Cardiac fibroblast (primary cell): Measurements from ENCODE around the gene NAV2.

Experiments
- DNase-seq, 2 donors: peaks; one replicate each; pipeline versions ENCODE4 v3.0.0 to v3.0.0-alpha.2; 2010; ENCODE audit warnings: low read depth in 2 of 2
- H3K4me3 ChIP-seq, 2 donors: replicated peaks in 1 of 2; 1 replicate in 1 of 2; 2 replicates in 1 of 2; pipeline ENCODE4 v1.5.1; 2011; ENCODE audit warnings: low read depth in 2 of 2, low read length in 2 of 2, mild to moderate bottlenecking in 2 of 2, moderate library complexity in 1 of 2
- TF ChIP-seq, protein P1 (sequence below): IDR thresholded peaks from one replicate; pipeline ENCODE4 v1.5.1; 2011; ENCODE audit warnings: low read depth, mild to moderate bottlenecking, low read length, inconsistent platforms

The NAV2 gene

DNA sequence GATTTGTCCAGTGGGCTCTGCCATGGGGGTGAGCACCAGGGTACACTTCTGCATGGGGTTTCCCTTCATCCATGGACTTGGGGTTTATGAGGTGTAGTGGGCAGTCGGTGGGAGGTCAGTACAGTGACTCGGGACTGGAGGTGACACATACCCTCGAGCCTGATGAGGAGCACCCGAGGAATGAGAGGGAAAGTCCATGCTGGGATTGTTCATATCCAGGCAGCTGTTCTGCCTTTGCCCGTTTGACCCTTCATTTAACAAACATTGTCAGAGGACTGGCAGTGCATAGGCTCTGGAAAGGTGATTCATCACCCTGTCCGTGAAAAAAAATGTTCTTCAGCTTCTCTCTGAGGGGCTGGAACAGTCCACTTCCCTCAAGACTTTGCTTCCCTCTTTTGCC lies 2.7 kb downstream of the NAV2 start:
- peak overlapping the region; percentile 69 to 82 for H3K4me3 ChIP-seq
- TF ChIP-seq, protein P1, sequence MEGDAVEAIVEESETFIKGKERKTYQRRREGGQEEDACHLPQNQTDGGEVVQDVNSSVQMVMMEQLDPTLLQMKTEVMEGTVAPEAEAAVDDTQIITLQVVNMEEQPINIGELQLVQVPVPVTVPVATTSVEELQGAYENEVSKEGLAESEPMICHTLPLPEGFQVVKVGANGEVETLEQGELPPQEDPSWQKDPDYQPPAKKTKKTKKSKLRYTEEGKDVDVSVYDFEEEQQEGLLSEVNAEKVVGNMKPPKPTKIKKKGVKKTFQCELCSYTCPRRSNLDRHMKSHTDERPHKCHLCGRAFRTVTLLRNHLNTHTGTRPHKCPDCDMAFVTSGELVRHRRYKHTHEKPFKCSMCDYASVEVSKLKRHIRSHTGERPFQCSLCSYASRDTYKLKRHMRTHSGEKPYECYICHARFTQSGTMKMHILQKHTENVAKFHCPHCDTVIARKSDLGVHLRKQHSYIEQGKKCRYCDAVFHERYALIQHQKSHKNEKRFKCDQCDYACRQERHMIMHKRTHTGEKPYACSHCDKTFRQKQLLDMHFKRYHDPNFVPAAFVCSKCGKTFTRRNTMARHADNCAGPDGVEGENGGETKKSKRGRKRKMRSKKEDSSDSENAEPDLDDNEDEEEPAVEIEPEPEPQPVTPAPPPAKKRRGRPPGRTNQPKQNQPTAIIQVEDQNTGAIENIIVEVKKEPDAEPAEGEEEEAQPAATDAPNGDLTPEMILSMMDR, result no peak
- DNase-seq, result peak; percentile 73 to 97

DNA sequence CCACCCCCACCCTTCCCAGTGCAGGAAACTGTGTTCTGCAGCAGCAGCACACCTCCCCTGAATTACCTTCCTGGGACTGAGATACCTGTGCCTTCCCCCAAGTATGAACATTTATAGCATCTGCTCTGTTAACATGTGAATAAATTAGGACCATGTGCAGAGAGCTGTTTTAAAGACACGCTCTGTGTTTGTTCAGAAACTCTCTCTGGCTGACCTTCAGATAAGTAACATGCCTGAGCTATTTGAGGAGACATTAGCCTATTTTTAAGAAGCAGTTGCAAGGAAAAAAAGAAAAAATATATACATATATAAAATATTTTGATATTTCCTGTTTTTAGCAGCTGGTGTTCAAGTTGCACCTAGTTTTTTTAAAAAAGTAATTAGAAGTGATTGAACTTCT lies 5.4 kb downstream of the NAV2 start:
- TF ChIP-seq, protein P1, result no peak
- H3K4me3 ChIP-seq, result no peak overlapping the region
- DNase-seq, result no peak

DNA sequence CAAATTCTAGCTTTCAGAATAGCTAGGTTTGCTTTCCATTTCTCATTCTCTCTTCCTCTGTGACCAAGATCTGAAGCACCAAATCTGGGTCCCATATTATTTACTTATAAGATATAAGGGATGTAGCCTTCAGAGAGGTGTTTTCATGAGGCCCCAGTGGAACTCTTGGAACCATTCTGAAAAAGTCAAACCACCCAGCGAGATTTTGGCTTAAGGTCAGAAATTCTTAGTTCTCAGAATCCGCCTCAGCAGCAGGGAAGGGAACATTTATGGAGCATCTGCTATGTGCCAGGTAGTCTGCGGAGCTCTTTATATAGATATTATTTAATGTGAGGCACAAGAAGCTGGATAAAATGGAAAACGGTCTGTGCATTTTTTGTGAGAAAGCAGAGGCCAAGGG lies 6.3 kb downstream of the NAV2 start:
- TF ChIP-seq, protein P1, result no peak
- DNase-seq, result no peak
- no peak overlapping the region for H3K4me3 ChIP-seq

DNA sequence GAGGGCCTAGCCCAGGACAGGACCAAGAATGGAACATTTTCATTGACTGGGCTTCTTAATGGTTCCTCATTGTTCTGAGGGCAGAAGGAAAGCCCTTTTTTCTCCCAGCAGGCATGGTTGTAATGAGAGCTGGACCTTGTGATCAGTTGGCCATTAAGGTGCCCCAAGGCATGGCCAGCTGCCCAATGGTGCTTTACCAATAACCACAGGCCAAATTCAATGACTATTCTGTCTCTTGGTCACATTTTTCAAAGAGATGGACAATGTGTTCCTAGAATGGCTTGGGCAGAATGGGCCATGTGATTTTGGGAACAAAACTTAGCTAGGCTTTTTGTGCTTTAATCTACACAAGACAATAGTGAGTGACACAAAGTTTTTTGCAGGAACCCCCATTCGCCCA lies 7.3 kb downstream of the NAV2 start:
- no peak for DNase-seq
- no peak overlapping the region for H3K4me3 ChIP-seq
- TF ChIP-seq, protein P1, result no peak

DNA sequence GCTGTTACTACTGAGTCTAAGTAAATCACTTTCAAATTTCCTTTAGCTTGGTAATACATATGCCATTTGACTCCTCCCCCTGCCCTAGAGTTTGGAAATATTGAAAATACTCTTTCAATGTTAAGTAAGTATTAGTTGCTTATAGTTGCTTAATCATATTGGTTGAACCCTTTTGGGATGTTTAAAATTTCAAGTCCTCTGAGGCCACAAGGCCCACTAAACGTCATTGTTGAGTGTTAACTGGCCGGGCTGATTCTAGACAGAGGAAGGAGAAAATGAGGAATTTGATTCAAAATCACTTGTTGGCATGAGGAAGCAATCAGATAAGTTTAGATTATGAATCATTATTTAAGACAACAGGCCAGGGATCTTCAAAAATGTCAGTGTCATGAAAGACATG lies 8.5 kb downstream of the NAV2 start:
- no peak overlapping the region for H3K4me3 ChIP-seq
- DNase-seq, result no peak
- TF ChIP-seq, protein P1, result no peak

DNA sequence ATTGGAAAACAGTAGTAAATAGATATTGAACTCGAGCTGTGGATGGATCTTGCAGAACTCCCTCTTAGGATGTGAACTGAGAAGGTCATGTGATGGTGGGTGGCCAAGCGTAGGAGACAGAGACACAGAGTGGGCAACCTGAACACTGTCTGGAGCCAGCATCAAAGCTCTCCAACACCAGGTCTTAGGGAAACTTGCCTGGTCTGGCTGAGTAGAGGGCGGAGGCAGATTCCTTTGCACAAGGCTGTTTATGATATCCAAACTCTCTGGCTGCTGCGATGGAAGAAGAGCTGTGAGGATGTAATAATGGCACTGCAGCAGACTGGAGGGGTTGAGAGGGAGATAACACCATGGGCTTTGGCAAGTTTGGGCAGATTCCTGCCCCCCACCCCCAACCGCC lies 10.1 kb downstream of the NAV2 start:
- no peak overlapping the region for H3K4me3 ChIP-seq
- DNase-seq, result no peak
- TF ChIP-seq, protein P1, result no peak

DNA sequence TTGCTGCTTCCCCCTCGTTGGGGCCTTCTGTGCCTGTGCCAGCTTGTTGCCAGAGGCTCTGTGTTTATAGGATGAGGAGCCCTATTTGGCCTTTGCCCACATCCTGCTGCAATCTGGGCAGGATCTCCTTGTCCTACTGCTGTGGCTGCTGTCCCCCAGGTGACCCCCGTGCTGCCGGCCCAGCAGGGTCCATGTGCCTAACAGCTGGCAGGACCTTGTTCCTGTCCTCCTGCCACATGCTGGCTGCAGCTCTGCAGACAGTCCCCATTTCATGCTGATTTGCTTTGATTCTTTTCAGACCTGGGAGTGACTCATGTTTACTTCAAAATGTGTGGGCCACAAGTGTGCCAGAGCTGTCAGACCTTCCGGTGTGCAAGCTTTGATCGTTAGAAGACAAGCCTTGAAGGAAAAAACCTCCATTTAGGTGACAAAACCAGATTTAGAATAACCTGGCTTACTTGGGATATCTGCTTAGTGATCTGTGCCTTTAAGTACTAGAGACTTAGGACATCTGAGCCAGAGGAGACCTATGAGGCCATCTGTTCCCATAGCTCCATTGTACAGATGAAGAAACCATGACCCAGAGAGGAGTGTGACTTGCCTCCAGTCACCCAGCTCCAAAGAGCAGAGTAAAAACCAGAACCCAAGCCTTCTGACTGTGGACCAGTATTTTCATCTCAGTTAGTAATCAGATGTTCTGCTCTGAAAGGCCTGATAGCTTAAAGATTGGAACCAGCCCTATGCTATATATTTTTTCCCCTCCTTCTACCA lies 11.1 kb downstream of the NAV2 start:
- TF ChIP-seq, protein P1, result no peak
- DNase-seq, result peak; percentile 40 to 47
- H3K4me3 ChIP-seq, result no peak overlapping the region
